Measurements from ENCODE around the gene TOR2A. TPM values are rescaled to one million over a fixed set of nuclear protein-coding genes. Genes with fewer than 3 reads are reported as not detected.

TOR2A gene
- total RNA-seq, 3 donors from 2014 or later: 9.5 to 16.7 (median 9.6) TPM

- DNase-seq (ENCODE audit: low spot score in 2 of 2): no peak
- TF ChIP-seq POLR2A (IDR thresholded peaks at IDR 0.05) (no peak), CTCF (IDR thresholded peaks at IDR 0.05) (no peak), POLR2AphosphoS5 (IDR thresholded peaks at IDR 0.05) (no peak)
- Histone ChIP-seq H3K27ac (no peak overlapping the region), H3K36me3 (no peaks in the 10 kb centered on the region), H3K9me3 (no peaks in the 10 kb centered on the region), H3K27me3 (no peaks in the 10 kb centered on the region), H3K4me3 (no peak overlapping the region), H3K4me1 (peaks cover 0 to 5% of the 10 kb centered on the region in 2 donors)
- intact Hi-C loops (cut with DNase I; ENCODE audit: low total_unique reads): loop anchor here (5.0 to 10.0 kb wide), 2 partner anchors 51 to 146 kb away; partner anchors contain the start of gene CDK9
These were observed 1.5 kb downstream of the TOR2A start for GRCh38 chr9:127733614-127734013.

- TF ChIP-seq POLR2AphosphoS5 (IDR thresholded peaks at IDR 0.05) (no peak), POLR2A (IDR thresholded peaks at IDR 0.05) (no peak), CTCF (IDR thresholded peaks at IDR 0.05) (no peak)
- intact Hi-C loops (cut with DNase I; ENCODE audit: low total_unique reads): loop anchor here (5.0 to 10.0 kb wide), 2 partner anchors 52 to 145 kb away; partner anchors contain the start of gene CDK9
- Histone ChIP-seq H3K27me3 (no peaks in the 10 kb centered on the region), H3K36me3 (no peaks in the 10 kb centered on the region), H3K4me1 (peaks cover 0 to 5% of the 10 kb centered on the region in 2 donors), H3K4me3 (no peak overlapping the region), H3K27ac (no peak overlapping the region), H3K9me3 (no peaks in the 10 kb centered on the region)
- no peak for DNase-seq (ENCODE audit: low spot score in 2 of 2)
These were observed 2.6 kb downstream of the TOR2A start for GRCh38 chr9:127732444-127732843.

GRCh38 chr9:127731938-127732337 lies 3.2 kb downstream of the TOR2A start:
- Histone ChIP-seq H3K27me3 (no peaks in the 10 kb centered on the region), H3K27ac (no peak overlapping the region), H3K36me3 (no peaks in the 10 kb centered on the region), H3K4me3 (no peak overlapping the region), H3K9me3 (no peaks in the 10 kb centered on the region), H3K4me1 (peaks cover 0 to 5% of the 10 kb centered on the region in 2 donors)
- intact Hi-C loops (cut with DNase I; ENCODE audit: low total_unique reads): loop anchor here (5.0 to 10.0 kb wide), 2 partner anchors 53 to 145 kb away; partner anchors contain the start of gene CDK9
- DNase-seq (ENCODE audit: low spot score in 2 of 2): no peak
- no peak for TF ChIP-seq POLR2A (IDR thresholded peaks at IDR 0.05)
- TF ChIP-seq CTCF (IDR thresholded peaks at IDR 0.05): no peak
- no peak for TF ChIP-seq POLR2AphosphoS5 (IDR thresholded peaks at IDR 0.05)

GRCh38 chr9:127730799-127731410 lies 4.2 kb downstream of the TOR2A start:
- no peaks in the 10 kb centered on the region for H3K27me3 ChIP-seq
- intact Hi-C loops (cut with DNase I; ENCODE audit: low total_unique reads): loop anchor here (5.0 to 10.0 kb wide), 2 partner anchors 54 to 144 kb away; partner anchors contain the start of gene CDK9
- H3K4me1 ChIP-seq: peaks cover 0 to 5% of the 10 kb centered on the region in 2 donors
- no peak overlapping the region for H3K27ac ChIP-seq
- no peaks in the 10 kb centered on the region for H3K9me3 ChIP-seq
- H3K4me3 ChIP-seq: no peak overlapping the region
- H3K36me3 ChIP-seq: no peaks in the 10 kb centered on the region
- DNase-seq (ENCODE audit: low spot score in 2 of 2): no peak
- TF ChIP-seq CTCF (IDR thresholded peaks at IDR 0.05): no peak
- no peak for TF ChIP-seq POLR2A (IDR thresholded peaks at IDR 0.05)
- no peak for TF ChIP-seq POLR2AphosphoS5 (IDR thresholded peaks at IDR 0.05)

GRCh38 chr9:127730262-127730661 lies 4.8 kb downstream of the TOR2A start:
- no peaks in the 10 kb centered on the region for H3K36me3 ChIP-seq
- H3K27me3 ChIP-seq: no peaks in the 10 kb centered on the region
- H3K4me1 ChIP-seq: peaks cover 0 to 5% of the 10 kb centered on the region in 2 donors
- H3K4me3 ChIP-seq: no peak overlapping the region
- no peaks in the 10 kb centered on the region for H3K9me3 ChIP-seq
- intact Hi-C loops (cut with DNase I; ENCODE audit: low total_unique reads): loop anchor here (5.0 to 10.0 kb wide), 2 partner anchors 55 to 143 kb away; partner anchors contain the start of gene CDK9
- no peak for TF ChIP-seq CTCF (IDR thresholded peaks at IDR 0.05)
- no peak for TF ChIP-seq POLR2AphosphoS5 (IDR thresholded peaks at IDR 0.05)
- no peak for TF ChIP-seq POLR2A (IDR thresholded peaks at IDR 0.05)
- DNase-seq (ENCODE audit: low spot score in 2 of 2): no peak
- no peak overlapping the region for H3K27ac ChIP-seq

All from breast epithelium (tissue), 4 donors.